Dermis lymphatic vessel endothelial cell (primary cell): ENCODE data around the gene RSBN1L. TPM values are rescaled to one million over a fixed set of nuclear protein-coding genes. Genes with fewer than 3 reads are reported as not detected.

Source experiments
- total RNA-seq: library from RNA; depleted of rRNA; stranded (reverse); fragments of >200 nt; gene quantifications from 2 replicates; pipeline ENCODE4 v1.2.1, GENCODE V29; 2014

Gene RSBN1L
- 9.4 and 15.9 TPM in 2 replicates for total RNA-seq

DNA sequence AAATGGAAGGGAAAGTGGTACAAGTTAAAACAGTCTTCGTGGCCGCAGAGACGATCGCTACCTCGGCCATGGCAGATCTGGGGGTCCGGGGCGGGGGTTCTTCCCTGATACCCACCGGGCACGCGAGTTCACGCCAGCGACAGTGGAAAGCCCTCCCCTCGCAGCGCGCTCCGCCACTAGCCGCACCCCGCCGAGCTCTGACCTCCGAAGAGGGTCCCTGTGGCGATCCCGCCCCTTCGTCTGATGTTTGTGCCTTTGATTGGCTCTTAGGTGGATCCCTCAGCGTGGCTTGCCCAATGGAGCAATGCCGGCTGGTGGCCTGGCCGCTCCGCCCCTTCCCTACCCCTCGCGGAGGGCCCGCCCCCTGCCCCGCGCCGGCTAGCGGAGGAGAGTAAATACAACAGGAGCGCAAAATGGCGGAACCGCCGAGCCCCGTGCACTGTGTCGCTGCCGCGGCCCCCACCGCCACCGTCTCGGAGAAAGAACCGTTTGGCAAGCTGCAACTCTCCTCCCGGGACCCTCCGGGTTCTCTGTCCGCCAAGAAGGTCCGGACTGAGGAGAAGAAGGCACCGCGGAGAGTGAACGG, at the start of gene RSBN1L:
Gene RSBN1L (plus strand): TSS at position 403 of the 586 bp plus-strand sequence. CDS start 11 bp downstream, at position 414.

DNA sequence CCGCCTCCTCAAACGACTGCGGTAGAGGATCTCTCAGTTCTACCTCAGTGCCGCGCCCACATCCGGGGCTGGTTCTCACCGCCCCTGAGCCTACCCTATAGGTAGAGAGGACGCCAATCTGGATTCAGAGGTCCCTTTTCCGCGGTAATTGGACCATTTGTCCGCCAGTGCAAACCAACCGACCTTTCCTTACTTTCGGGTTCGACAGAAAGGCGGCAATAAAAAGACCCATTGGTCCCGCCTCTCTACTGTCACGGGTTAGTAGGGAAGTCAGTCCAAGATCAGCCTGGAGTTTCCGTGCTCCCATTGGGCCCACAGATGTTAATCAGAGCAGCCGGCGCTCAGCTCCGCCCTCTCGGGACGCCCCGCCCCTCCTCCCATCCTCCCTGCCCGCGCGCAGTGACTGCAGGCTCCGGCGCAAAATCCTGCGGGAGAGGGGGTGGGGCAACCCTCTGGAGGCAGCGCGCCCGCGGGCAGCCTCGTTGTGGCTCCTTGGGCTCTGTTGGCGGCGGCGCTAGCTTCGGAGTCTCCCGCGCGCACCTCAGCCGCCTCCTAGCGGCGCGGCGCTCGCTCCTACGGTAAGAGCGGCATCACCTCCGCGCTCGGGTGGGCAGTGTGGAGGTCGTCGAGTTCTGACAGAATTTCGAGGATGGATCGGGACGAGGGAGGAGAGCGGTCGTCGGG, 102.3 kb downstream of the RSBN1L start, which contains the start of the genes PHTF2 and TMEM60:
Gene PHTF2 (plus strand): TSS at position 380 of the 684 bp plus-strand sequence.
Gene TMEM60 (minus strand): TSS at position 41 of the 684 bp plus-strand sequence. CDS start 4,061 bp downstream, outside the sequence.

Other genes starting within 250 kb of the RSBN1L start
- 47.1 and 51.9 TPM in 2 replicates for gene PTPN12, start 159.2 kb upstream of the RSBN1L start, total RNA-seq
- 10.7 and 11.8 TPM in 2 replicates for gene TMEM60, start 102.0 kb downstream of the RSBN1L start, total RNA-seq
- gene PHTF2, start 102.3 kb downstream of the RSBN1L start, total RNA-seq: 18.5 and 19.5 TPM in 2 replicates